Endothelial cell of umbilical vein (primary cell): ENCODE results near the gene ZNF668.

Experiments
- CTCF ChIP-seq, 2 donors: IDR thresholded peaks; 1 replicate in 1 of 2; 2 replicates in 1 of 2; pipeline ENCODE4 v1.5.1; 2011; ENCODE audit warnings: low read length in 2 of 2, mild to moderate bottlenecking in 2 of 2, moderate library complexity in 2 of 2, control low read depth in 1 of 2, inconsistent platforms in 1 of 2, low read depth in 1 of 2; ENCODE audit not compliant: insufficient read depth in 1 of 2; ENCODE audit errors: extremely low read depth in 1 of 2
- EZH2 ChIP-seq: IDR thresholded peaks from 2 replicates; pipeline ENCODE4 v1.6.1; 2012; ENCODE audit warnings: borderline replicate concordance, low read depth, mild to moderate bottlenecking, moderate library complexity, low read length, inconsistent platforms; ENCODE audit not compliant: severe bottlenecking
- JUN ChIP-seq: IDR thresholded peaks from 2 replicates; pipeline ENCODE4 v1.6.1; 2011; ENCODE audit warnings: borderline replicate concordance, low read depth; ENCODE audit not compliant: insufficient read length, insufficient read depth
- MYC ChIP-seq: IDR thresholded peaks from one replicate; pipeline ENCODE4 v1.6.1; 2011; ENCODE audit warnings: mild to moderate bottlenecking, low read depth, low read length
- POLR2A ChIP-seq: IDR thresholded peaks from 2 replicates; pipeline ENCODE4 v1.6.1; 2012; ENCODE audit warnings: low read depth, mild to moderate bottlenecking, control low read depth, low read length
- POLR2AphosphoS5 ChIP-seq: IDR thresholded peaks from 2 replicates; pipeline ENCODE4 v1.6.1; 2012; ENCODE audit warnings: low read depth, mild to moderate bottlenecking, control low read depth, low read length, moderate library complexity; ENCODE audit not compliant: insufficient read depth
- TF ChIP-seq, protein P1 (sequence below): IDR thresholded peaks from 2 replicates; pipeline ENCODE4 v1.6.1; 2011; ENCODE audit not compliant: insufficient read depth, insufficient read length

DNA sequence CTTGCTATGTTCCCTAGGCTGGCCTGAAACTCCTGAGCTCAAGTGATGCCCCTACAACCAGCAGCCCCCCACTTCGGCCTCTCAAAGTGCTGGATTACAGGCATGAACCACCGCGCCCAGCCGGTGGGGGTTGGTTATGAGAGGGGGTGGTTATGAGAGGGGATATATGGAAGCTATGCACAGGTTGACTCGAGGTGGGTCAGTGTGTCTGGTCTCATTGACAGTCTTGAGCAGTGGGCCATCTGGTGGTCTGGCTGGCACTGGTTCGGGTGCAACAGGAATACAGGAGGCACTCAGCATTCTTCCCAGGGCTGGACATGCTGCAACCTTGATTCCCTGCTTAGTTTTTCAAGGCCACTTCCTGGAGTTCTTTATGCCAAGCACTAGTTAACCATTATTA is 58.0 kb downstream of the ZNF668 start:
- TF ChIP-seq CTCF (IDR thresholded peaks at IDR 0.05; ENCODE audit: extremely low read depth in 1 of 2, insufficient read depth in 1 of 2, low read depth in 1 of 2, low read length in 2 of 2) (no peak), JUN (no peak), POLR2AphosphoS5 (no peak), EZH2 (no peak), POLR2A (no peak), MYC (no peak)
- TF ChIP-seq, protein P1, sequence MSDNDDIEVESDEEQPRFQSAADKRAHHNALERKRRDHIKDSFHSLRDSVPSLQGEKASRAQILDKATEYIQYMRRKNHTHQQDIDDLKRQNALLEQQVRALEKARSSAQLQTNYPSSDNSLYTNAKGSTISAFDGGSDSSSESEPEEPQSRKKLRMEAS = no peak
